HCT116 (cell line): ENCODE data around the gene RGS2. TPM values are rescaled to one million over a fixed set of nuclear protein-coding genes. Genes with fewer than 3 reads are reported as not detected.

ENCODE experiments used
- ATAC-seq: fragments of 200-7000 bp; cut with Tn5 transposase; 2 replicates; pipeline ENCODE4 v1.9.1; 2020; ENCODE audit warnings: mild to moderate bottlenecking, moderate library complexity
- BruUV-seq: library from RNA; stranded (reverse); fragments of 400-500 nt; replicated peaks from 2 replicates; lab custom pipeline; 2021; lab: Mats Ljungman, UMichigan
- CTCF ChIA-PET: fragments of 300-600 bp; sonication (Branson Sonifier 250); formaldehyde crosslinking; loops from one replicate; lab custom pipeline; 2021; ENCODE audit warnings: antibody characterized with exemption; lab: Charles Lee
- POLR2A ChIA-PET: fragments of 300-600, 350-600 bp; sonication (Branson Sonifier 250); formaldehyde crosslinking; loops from one replicate; lab custom pipeline; 2021; ENCODE audit warnings: antibody characterized with exemption; lab: Charles Lee
- RAD21 ChIA-PET, 2 experiments: fragments of 300-600 bp; sonication (Branson Sonifier 250); formaldehyde crosslinking; loops; one replicate each; lab custom pipeline; 2023; ENCODE audit warnings: low total read pairs in 2 of 2; ENCODE audit not compliant: uncharacterized antibody in 2 of 2, unreplicated experiment in 2 of 2, low non-redundant PET in 1 of 2; lab: Charles Lee
- DNase-seq: peaks from one replicate; pipeline ENCODE4 v3.0.0-alpha.2; 2010; ENCODE audit warnings: low read depth, low spot score
- H2AFZ ChIP-seq: fragments of 200-600 bp; shearing (Covaris generic), sonication (generic); 2 replicates; pipeline ENCODE4 v1.6.1; 2017; ENCODE audit warnings: low read depth, mixed run types, mixed read lengths, antibody characterized with exemption, low read length; ENCODE audit not compliant: poor library complexity, severe bottlenecking
- H3K27ac ChIP-seq: 2 replicates; pipeline ENCODE4 v1.5.1; 2012; ENCODE audit warnings: low read depth, low read length
- H3K27me3 ChIP-seq: fragments of 200-600 bp; sonication (generic); 2 replicates; pipeline ENCODE4 v1.6.1; 2016; ENCODE audit warnings: mixed run types, low read length, mixed read lengths; ENCODE audit not compliant: insufficient read depth
- H3K36me3 ChIP-seq, 2 experiments: fragments of 200-500 bp in 1 of 2; fragments of 200-600 bp in 1 of 2; sonication (Bioruptor generic) in 1 of 2; sonication (generic) in 1 of 2; 2 replicates each; pipeline versions ENCODE4 v1.5.1 to v1.6.1; 2014 to 2016; ENCODE audit warnings: low read length in 2 of 2, inconsistent platforms in 1 of 2, mixed read lengths in 1 of 2, mixed run types in 1 of 2; ENCODE audit not compliant: insufficient read depth in 2 of 2, control insufficient read depth in 1 of 2
- H3K4me1 ChIP-seq, 2 experiments: fragments of 200-600 bp in 1 of 2; sonication (generic) in 1 of 2; 2 replicates each; pipeline versions ENCODE4 v1.5.1 to v1.6.1; 2012 to 2017; ENCODE audit warnings: low read length in 2 of 2, inconsistent platforms in 1 of 2, mild to moderate bottlenecking in 1 of 2, mixed read lengths in 1 of 2, mixed run types in 1 of 2, moderate library complexity in 1 of 2; ENCODE audit not compliant: insufficient read depth in 2 of 2, control insufficient read depth in 1 of 2
- H3K4me2 ChIP-seq: fragments of 200-600 bp; sonication (generic); 2 replicates; pipeline ENCODE4 v1.6.1; 2017; ENCODE audit warnings: mixed run types, low read length, mixed read lengths
- H3K4me3 ChIP-seq, 2 experiments: fragments of 200-600 bp in 1 of 2; sonication (generic) in 1 of 2; replicated peaks in 1 of 2; 2 replicates each; pipeline ENCODE4 v1.5.1; 2011 to 2016; ENCODE audit warnings: low read length in 2 of 2, control low read depth in 1 of 2, low read depth in 1 of 2, mild to moderate bottlenecking in 1 of 2, mixed read lengths in 1 of 2, mixed run types in 1 of 2
- H3K79me2 ChIP-seq: fragments of 200-600 bp; sonication (generic); 2 replicates; pipeline ENCODE4 v1.6.1; 2017; ENCODE audit warnings: mild to moderate bottlenecking, mixed run types, low read length, moderate library complexity, mixed read lengths; ENCODE audit not compliant: insufficient read depth
- H3K9ac ChIP-seq: fragments of 200-600 bp; sonication (generic); 2 replicates; pipeline ENCODE4 v1.6.1; 2016; ENCODE audit warnings: low read length, mixed read lengths
- H3K9me2 ChIP-seq: fragments of 200-600 bp; sonication (generic), shearing (Covaris generic); 2 replicates; pipeline ENCODE4 v1.6.1; 2017; ENCODE audit warnings: mixed run types, mild to moderate bottlenecking, moderate library complexity; ENCODE audit not compliant: insufficient read depth
- H3K9me3 ChIP-seq, 2 experiments: fragments of 200-500 bp in 1 of 2; fragments of 200-600 bp in 1 of 2; sonication (Bioruptor generic) in 1 of 2; sonication (generic) in 1 of 2; 2 replicates each; pipeline ENCODE4 v1.6.1; 2014 to 2017; ENCODE audit warnings: low read length in 2 of 2, mixed read lengths in 2 of 2, inconsistent platforms in 1 of 2, low read depth in 1 of 2, mild to moderate bottlenecking in 1 of 2, mixed run types in 1 of 2, moderate library complexity in 1 of 2; ENCODE audit not compliant: control insufficient read depth in 1 of 2, insufficient read depth in 1 of 2
- H4K20me1 ChIP-seq: fragments of 200-600 bp; sonication (generic), shearing (Covaris generic); 2 replicates; pipeline ENCODE4 v1.6.1; 2017; ENCODE audit warnings: mixed run types, mild to moderate bottlenecking, moderate library complexity; ENCODE audit not compliant: insufficient read depth
- CEBPB ChIP-seq: IDR thresholded peaks from 2 replicates; pipeline ENCODE4 v1.6.1; 2012; ENCODE audit warnings: low read depth
- EGR1 ChIP-seq: IDR thresholded peaks from 2 replicates; pipeline ENCODE4 v1.6.1; 2012; ENCODE audit warnings: low read depth
- ELF1 ChIP-seq: IDR thresholded peaks from 2 replicates; pipeline ENCODE4 v1.6.1; 2012; ENCODE audit warnings: low read depth, borderline replicate concordance
- EZH2 ChIP-seq: fragments of 200-600 bp; sonication (generic); IDR thresholded peaks from 2 replicates; pipeline ENCODE4 v1.6.1; 2017; ENCODE audit warnings: antibody characterized with exemption, mixed run types
- JUND ChIP-seq: IDR thresholded peaks from 2 replicates; pipeline ENCODE4 v1.6.1; 2012
- POLR2A ChIP-seq: IDR thresholded peaks from 2 replicates; pipeline ENCODE4 v1.7.0; 2011; ENCODE audit warnings: borderline replicate concordance; ENCODE audit not compliant: insufficient read depth, insufficient read length; ENCODE audit errors: extremely low read depth
- POLR2AphosphoS5 ChIP-seq: IDR thresholded peaks from 2 replicates; pipeline ENCODE4 v1.6.1; 2011; ENCODE audit warnings: mild to moderate bottlenecking, low read depth, low read length, moderate library complexity
- REST ChIP-seq: IDR thresholded peaks from 2 replicates; pipeline ENCODE4 v1.6.1; 2012; ENCODE audit warnings: low read depth
- SIN3A ChIP-seq: IDR thresholded peaks from 2 replicates; pipeline ENCODE4 v1.6.1; 2012; ENCODE audit warnings: low read depth
- SRF ChIP-seq: IDR thresholded peaks from 2 replicates; pipeline ENCODE4 v1.6.1; 2012; ENCODE audit warnings: low read depth
- ZBTB33 ChIP-seq: IDR thresholded peaks from 2 replicates; pipeline ENCODE4 v1.6.1; 2011; ENCODE audit warnings: mild to moderate bottlenecking, low read length, moderate library complexity; ENCODE audit not compliant: insufficient replicate concordance; ENCODE audit errors: extremely low read depth
- ZFX ChIP-seq: fragments of 450-650 bp; IDR thresholded peaks from 2 replicates; pipeline ENCODE4 v1.6.1; 2017
- intact Hi-C: fragments of 100-400 bp; cut with micrococcal nuclease; formaldehyde crosslinking; loops from 2 replicates; pipeline ENCODE4 v1.10.0; 2022
- total RNA-seq: library from RNA; stranded (reverse); gene quantifications from one replicate; pipeline ENCODE4 v1.2.1, GENCODE V29; 2021; ENCODE audit not compliant: unreplicated experiment

RGS2 gene
- total RNA-seq, 1 experiment from 2014 or later = 21.1 TPM

- no peak for ATAC-seq
- no TSS peak for BruUV-seq
- Histone ChIP-seq H3K9ac (no peak overlapping the region), H4K20me1 (no peaks in the 10 kb centered on the region), H3K4me1 (no peaks in the 10 kb centered on the region), H2AFZ (no peak overlapping the region), H3K4me2 (no peak overlapping the region), H3K9me2 (no peaks in the 10 kb centered on the region), H3K27me3 (no peaks in the 10 kb centered on the region)
- intact Hi-C loops = no loop called here
- no peak for DNase-seq
- TF ChIP-seq EGR1 (no peak), ELF1 (no peak), ZBTB33 (no peak), POLR2AphosphoS5 (no peak), CEBPB (no peak), REST (no peak), POLR2A (no peak), EZH2 (no peak), SRF (no peak), JUND (no peak), SIN3A (no peak), ZFX (no peak)
- TF ChIP-seq, all 23 proteins: peak for 0
- no peak overlapping the region for H3K27ac ChIP-seq
- no peak overlapping the region for H3K4me3 ChIP-seq
- ChIA-PET CTCF (no interaction called here), RAD21 (no interaction called here), POLR2A (no interaction called here)
- no peaks in the 10 kb centered on the region for H3K9me3 ChIP-seq
- H3K36me3 ChIP-seq = no peaks in the 10 kb centered on the region
- no peaks in the 10 kb centered on the region for H3K79me2 ChIP-seq
Measured at GRCh38 chr1:192794768-192795035, 14.1 kb upstream of the RGS2 start.
